Body of pancreas (tissue), 4 donors: Measurements from ENCODE around the gene GPR61.

Source experiments
- CTCF ChIP-seq, 7 experiments: fragments of 450-650 bp in 4 of 7; fragments of 200-600 bp in 3 of 7; sonication (generic) in 3 of 7; IDR thresholded peaks; one replicate each; pipeline ENCODE4 v1.5.1; 2016 to 2019; ENCODE audit warnings: antibody characterized with exemption in 7 of 7
- POLR2A ChIP-seq, 3 donors: fragments of 450-650 bp; IDR thresholded peaks; one replicate each; pipeline ENCODE4 v1.6.1; 2016; ENCODE audit warnings: antibody characterized with exemption in 3 of 3, mild to moderate bottlenecking in 2 of 3

- TF ChIP-seq POLR2A (IDR thresholded peaks at IDR 0.05) (no peak), CTCF (IDR thresholded peaks at IDR 0.05) (no peak)
Observed at GRCh38 chr1:109535971-109536491, 3.6 kb upstream of the GPR61 start.
